Hematopoietic multipotent progenitor cell (in vitro differentiated cells): ENCODE data around the gene C1orf167. TPM values are rescaled to one million over a fixed set of nuclear protein-coding genes. Genes with fewer than 3 reads are reported as not detected.

ENCODE experiments used
- DNase-seq, 3 donors: peaks; one replicate each; pipeline ENCODE4 v3.0.0-alpha.2; 2011 to 2015; ENCODE audit warnings: low read depth in 2 of 3, low spot score in 2 of 3
- total RNA-seq: library from RNA; depleted of rRNA; stranded (reverse); fragments of >200 nt; gene quantifications from one replicate; pipeline ENCODE4 v1.2.3, GENCODE V29; 2012

C1orf167 gene
- total RNA-seq, 1 donor = not detected

DNA sequence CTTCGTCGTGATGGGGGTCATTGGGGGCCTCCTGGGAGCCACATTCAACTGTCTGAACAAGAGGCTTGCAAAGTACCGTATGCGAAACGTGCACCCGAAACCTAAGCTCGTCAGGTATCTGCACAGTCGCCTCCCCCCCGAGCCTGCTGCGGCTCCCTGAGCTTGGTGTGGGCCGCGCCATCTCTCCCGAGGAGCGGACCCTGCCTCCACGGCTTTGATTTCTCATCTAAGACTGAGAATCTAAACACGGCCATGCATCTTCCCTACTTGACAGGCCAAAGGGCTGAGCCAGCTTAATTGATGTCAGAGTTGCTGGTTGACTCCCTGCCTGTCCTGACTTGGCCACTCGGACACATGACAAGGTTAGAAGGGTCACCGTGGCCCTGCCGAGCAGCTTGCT lies 66.5 kb downstream of the C1orf167 start:
- no peak for DNase-seq

DNA sequence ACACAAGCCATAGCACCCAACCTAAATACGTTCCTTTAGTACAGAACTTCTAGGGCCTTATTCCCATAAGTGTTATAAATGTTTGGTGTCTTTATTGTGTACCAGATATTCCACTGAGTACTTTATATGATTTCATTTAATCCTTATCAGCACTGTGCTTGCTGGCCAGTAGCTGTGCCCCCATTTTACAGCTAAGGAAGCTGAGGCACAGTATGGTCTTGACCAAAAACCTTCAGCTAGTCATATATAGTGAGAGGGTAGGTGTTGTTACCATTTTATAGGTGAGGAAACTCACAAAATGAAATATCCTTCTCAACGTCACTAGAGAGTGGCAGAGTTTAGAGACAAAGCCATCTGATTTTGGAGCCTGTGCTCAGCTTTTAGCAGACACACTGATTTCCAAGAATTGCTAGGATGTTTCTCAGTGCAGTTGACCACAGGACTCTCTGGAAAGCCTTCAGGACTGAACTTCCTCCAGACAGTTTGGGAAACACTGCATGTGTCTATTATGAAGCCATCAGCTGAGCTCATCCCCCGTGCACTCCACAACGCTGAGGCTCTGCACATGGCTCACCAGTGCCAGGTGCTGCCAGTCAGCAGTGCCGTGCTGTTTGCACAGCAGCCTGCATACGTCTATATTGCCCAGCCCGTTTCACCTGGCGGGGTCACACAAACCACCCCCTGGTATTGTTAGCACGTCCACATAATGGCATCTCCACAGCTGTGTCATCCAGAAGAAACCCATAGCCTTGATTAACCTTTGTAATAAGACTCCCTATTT lies 70.1 kb downstream of the C1orf167 start:
- DNase-seq = no peak

DNA sequence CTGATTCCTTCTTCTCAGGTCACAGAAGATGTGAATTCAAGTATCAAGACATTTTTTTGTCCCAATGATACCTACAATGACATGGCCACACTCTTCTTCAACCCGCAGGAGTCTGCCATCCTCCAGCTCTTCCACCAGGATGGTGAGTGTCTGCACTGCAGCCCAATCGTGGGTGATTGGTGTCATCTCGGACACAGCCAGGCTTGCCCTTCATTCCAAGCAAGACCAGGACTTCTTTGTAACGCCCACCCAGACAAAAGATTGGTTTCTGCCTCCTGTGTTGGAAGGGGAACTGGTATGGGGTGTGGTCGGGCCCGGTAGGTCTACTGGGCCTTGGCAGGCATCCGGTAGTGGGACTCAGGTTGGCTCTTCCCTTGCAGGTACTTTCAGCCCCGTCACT lies 71.5 kb downstream of the C1orf167 start:
- DNase-seq = no peak

DNA sequence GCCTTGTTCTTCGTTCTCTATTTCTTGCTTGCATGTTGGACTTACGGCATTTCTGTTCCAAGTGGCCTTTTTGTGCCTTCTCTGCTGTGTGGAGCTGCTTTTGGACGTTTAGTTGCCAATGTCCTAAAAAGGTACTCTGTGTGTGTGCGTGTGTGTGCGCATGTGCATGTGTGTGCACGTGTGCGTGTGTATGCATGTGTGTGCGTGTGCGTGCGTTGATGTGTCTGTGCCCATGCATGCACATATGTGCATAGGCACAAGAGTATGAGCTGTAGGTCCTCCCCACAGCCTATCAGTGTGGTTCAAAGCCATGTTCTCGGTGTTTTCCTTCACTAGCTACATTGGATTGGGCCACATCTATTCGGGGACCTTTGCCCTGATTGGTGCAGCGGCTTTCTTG lies 71.9 kb downstream of the C1orf167 start:
- no peak for DNase-seq

DNA sequence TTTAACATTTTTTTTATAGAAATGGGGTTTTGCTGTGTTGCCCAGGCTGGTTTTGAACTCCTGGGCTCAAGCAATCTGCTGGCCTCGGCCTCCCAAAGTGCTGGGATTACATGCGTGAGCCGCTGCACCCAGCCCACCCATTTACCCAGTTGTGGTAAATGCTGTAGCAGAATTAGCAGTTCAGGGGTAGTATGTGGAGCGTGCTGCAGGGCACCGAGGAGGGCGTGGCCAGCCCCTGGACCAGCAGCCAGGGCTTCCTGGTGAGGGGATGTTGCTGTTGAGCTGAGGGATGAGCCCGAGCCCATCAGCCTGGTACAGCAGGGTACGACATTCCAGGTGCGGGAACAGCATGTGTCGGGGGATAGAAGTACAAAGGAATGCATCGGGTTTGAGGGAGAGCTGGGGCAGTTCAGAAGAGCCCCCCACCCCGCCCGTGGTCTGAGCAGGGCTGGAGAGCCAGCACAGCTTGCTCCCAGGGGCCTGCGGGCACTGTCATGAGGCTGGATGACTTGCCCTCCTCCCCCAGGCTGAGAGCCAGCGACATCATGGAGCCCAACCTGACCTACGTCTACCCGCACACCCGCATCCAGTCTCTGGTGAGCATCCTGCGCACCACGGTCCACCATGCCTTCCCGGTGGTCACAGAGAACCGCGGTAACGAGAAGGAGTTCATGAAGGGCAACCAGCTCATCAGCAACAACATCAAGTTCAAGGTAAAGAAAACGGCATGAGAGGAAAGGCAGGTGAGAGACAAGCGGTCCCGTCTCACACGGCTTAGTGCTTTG lies 73.6 kb downstream of the C1orf167 start:
- DNase-seq = no peak

DNA sequence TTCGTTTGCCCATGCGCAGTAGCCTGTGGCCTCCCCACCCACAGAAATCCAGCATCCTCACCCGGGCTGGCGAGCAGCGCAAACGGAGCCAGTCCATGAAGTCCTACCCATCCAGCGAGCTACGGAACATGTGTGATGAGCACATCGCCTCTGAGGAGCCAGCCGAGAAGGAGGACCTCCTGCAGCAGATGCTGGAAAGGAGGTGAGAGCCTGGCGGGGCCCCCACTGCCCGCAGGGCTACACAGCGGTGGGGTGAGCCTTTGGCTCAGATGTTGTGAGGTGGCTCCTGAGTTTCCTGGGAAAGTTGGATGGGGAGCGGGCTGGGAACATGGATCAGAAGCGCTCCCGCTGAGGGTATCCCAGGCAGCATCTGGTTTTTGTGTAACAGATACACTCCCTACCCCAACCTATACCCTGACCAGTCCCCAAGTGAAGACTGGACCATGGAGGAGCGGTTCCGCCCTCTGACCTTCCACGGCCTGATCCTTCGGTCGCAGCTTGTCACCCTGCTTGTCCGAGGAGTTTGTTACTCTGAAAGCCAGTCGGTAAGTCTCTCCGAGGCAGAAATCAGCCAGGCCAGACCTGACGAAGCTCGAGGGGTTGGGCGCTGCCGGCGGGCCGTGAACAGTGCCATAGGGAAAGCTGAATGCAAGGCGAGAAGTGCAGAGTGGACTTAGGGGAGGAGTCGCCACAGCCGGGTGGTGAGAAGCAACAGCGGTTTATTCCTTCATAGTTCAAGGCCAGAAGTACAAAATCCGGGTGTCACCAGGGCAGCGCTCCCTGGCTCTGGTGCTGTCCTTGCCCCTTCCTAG lies 75.2 kb downstream of the C1orf167 start:
- no peak for DNase-seq

DNA sequence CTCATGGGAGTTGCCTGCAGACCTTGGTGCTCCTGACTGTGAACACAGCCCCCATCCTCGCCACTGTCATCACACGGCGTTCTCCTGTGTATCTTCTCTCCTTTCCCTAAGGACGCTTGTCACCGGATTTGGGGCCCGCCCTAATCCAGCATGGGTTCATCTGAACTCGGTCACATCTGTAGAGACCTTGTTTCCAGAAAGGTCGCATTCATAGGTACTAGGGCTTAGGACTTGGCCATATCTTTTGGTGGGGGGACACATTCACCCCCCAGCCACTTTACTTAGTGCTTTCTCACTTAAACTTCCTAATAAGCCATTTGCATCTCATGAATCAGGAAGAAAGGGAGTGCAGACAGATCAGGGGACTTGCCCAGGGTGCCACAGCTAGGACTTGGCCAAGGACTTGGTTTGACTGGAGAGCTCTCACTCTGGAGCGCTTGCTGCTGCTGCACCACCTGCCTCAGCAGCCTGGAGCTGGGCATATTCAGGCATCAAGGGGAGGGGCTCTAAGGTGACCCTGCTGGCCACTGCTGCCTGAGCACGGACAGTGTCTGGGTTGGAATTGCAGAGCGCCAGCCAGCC lies 75.9 kb downstream of the C1orf167 start:
- DNase-seq = no peak

DNA sequence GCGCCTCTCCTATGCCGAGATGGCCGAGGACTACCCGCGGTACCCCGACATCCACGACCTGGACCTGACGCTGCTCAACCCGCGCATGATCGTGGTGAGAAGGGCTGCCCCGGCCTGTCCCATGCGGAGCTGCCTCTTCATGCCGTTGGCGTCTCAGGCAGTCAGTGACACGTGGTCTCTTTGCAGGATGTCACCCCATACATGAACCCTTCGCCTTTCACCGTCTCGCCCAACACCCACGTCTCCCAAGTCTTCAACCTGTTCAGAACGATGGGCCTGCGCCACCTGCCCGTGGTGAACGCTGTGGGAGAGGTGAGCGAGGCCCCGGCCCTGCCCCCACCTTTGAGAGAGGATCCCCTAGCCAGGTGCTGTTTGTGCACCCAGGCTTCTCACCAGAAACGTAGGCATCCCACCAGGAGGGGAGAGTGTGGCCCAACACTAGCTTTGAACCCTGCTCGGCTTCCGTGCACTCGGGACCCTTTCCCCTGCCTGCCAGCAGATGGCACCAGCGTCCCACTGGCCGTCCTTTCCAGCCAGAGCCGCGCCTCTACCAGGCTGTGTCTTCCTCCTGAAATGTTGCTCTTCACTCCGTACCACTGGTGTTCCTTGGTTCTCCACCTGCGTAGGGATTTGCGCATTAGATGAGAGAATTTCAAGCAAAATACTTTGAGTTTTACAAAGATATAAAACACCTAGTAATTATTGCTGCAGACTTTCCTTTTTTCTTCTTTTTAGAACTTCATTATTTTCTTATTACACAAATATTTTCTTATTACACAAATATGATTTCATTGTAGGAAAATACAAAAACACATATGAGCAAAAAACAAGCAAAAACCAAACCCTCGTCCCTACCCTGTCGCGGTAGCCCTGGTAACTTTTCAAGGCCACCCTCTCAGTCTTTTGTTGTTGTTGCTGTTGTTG lies 76.6 kb downstream of the C1orf167 start:
- DNase-seq = peak; percentile 53 to 71 (median 55)

Other genes with a start within 250 kb of the C1orf167 start
- gene FBXO2, start 107.8 kb upstream of the C1orf167 start, total RNA-seq = 0.27 TPM
- gene FBXO44, start 107.3 kb upstream of the C1orf167 start, total RNA-seq = 10.5 TPM
- 12.4 TPM for gene FBXO6, start 98.0 kb upstream of the C1orf167 start, total RNA-seq
- 53.1 TPM for gene MAD2L2, start 81.0 kb upstream of the C1orf167 start, total RNA-seq
- gene DRAXIN, start 70.5 kb upstream of the C1orf167 start, total RNA-seq = 0.27 TPM
- 47.9 TPM for gene AGTRAP, start 26.1 kb upstream of the C1orf167 start, total RNA-seq
- gene MTHFR, start 43.8 kb downstream of the C1orf167 start, total RNA-seq = 40.9 TPM
- gene CLCN6, start 44.0 kb downstream of the C1orf167 start, total RNA-seq = 12.7 TPM
- not detected for gene NPPA, start 85.6 kb downstream of the C1orf167 start, total RNA-seq
- not detected for gene NPPB, start 96.8 kb downstream of the C1orf167 start, total RNA-seq
- 77.0 TPM for gene KIAA2013, start 164.2 kb downstream of the C1orf167 start, total RNA-seq
- 35.5 TPM for gene PLOD1, start 172.5 kb downstream of the C1orf167 start, total RNA-seq
- gene MFN2, start 218.3 kb downstream of the C1orf167 start, total RNA-seq = 32.6 TPM